Upper lobe of left lung (tissue), 6 donors: ENCODE measurements around the gene NSUN2. TPM values are rescaled to one million over a fixed set of nuclear protein-coding genes. Genes with fewer than 3 reads are reported as not detected.

ENCODE experiments used
- ATAC-seq, 2 donors: fragments of 200-7000 bp; cut with Tn5 transposase; one replicate each; pipeline ENCODE4 v1.9.1; 2022; ENCODE audit warnings: mild to moderate bottlenecking in 2 of 2, moderate library complexity in 2 of 2; ENCODE audit not compliant: low FRiP score in 2 of 2
- DNase-seq, 2 donors: peaks; one replicate each; pipeline ENCODE4 v3.0.0-alpha.2; 2019 to 2020
- H3K27ac ChIP-seq, 4 donors: fragments of 200-600 bp; sonication (generic); one replicate each; pipeline ENCODE4 v1.5.1; 2016 to 2019
- H3K27me3 ChIP-seq, 4 donors: fragments of 200-600 bp; sonication (generic); one replicate each; pipeline ENCODE4 v1.5.1; 2017 to 2019
- H3K36me3 ChIP-seq, 4 donors: fragments of 200-600 bp; sonication (generic); one replicate each; pipeline ENCODE4 v1.5.1; 2016 to 2019
- H3K4me1 ChIP-seq, 4 donors: fragments of 200-600 bp; sonication (generic); one replicate each; pipeline ENCODE4 v1.5.1; 2018 to 2019
- H3K4me3 ChIP-seq, 4 donors: fragments of 200-600 bp; sonication (generic); one replicate each; pipeline ENCODE4 v1.5.1; 2017 to 2019; ENCODE audit warnings: mild to moderate bottlenecking in 2 of 4, moderate library complexity in 1 of 4
- H3K9me3 ChIP-seq, 4 donors: fragments of 200-600 bp; sonication (generic); one replicate each; pipeline ENCODE4 v1.5.1; 2018 to 2019
- EP300 ChIP-seq, 4 donors: sonication (generic); formaldehyde crosslinking; IDR thresholded peaks; one replicate each; pipeline ENCODE4 v1.5.1; 2017; ENCODE audit warnings: antibody characterized with exemption in 4 of 4, control low read depth in 2 of 4
- POLR2A ChIP-seq, 4 donors: fragments of 450-650 bp; IDR thresholded peaks; one replicate each; pipeline ENCODE4 v1.5.1; 2016 to 2017; ENCODE audit warnings: antibody characterized with exemption in 4 of 4, mild to moderate bottlenecking in 2 of 4
- POLR2AphosphoS5 ChIP-seq, 2 donors: sonication (generic); formaldehyde crosslinking; IDR thresholded peaks; one replicate each; pipeline ENCODE4 v1.5.1; 2017; ENCODE audit warnings: antibody characterized with exemption in 2 of 2
- WGBS, 2 donors: methylation state at CpG; one replicate each; pipeline ENCODE4 v1.1.5; 2017 to 2018; 5-methylcytosine and 5-hydroxymethylcytosine counted together
- total RNA-seq, 6 donors: library from RNA; depleted of rRNA in 4 of 6; stranded (reverse); fragments of >200 nt in 4 of 6; gene quantifications; one replicate each; pipeline versions ENCODE4 v1.1.0 to v1.2.1, GENCODE V29; 2016 to 2021
- TF ChIP-seq, protein P1 (sequence below), 6 experiments: fragments of 450-650 bp in 4 of 6; fragments of 200-600 bp in 2 of 6; sonication (generic) in 2 of 6; IDR thresholded peaks; one replicate each; pipeline ENCODE4 v1.5.1; 2016 to 2019; ENCODE audit warnings: antibody characterized with exemption in 6 of 6
- donor health status: DM: no; HTN: no; CAD: no; lungs with moderate emphysema.
- donor health status: DM: no; HTN: yes; CAD: no; lungs with severe emphysema.

The NSUN2 gene
- total RNA-seq, 6 donors from 2014 or later: 41.9 to 92.2 (median 52.2) TPM

DNA sequence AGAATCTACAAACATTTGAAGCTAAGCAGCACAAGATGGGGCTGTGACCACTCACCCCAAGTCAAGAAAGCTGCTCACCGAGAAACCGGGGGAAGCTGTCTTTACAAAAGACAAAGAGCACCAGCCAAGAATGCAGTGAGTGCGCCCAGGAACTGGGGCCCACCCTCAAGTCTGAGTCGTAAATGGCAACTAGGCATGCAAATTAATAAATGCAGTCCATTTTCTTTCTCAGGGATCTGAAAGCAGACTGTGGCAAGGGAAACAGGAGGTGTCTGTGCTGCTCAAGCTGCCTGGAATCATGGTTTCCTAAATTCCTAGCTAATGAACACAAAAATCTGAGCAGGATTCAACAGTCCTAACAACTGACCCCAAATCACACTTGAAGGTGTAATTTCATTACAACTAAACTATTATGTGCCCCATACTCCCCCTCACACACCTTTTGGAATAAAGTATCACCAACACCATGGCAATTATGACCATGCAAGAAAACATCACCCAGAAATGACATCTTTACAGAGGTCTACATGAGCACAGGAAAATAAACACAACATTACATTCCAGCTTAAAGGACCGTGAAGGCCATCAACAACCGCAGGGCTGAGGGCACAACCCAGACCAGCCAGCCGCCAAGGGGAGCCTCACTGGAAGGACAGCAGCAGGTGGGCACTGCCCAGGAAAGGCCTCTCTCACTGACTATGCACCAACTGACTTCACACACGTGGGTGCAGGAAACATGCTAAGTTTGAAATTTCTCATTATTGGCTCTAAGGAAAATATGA, 17.6 kb downstream of the NSUN2 start:
- ATAC-seq (no peak), DNase-seq (no peak)
- Histone ChIP-seq H3K27ac (no peak overlapping the region), H3K4me3 (no peak overlapping the region), H3K36me3 (peaks cover 43 to 100% (median 83%) of the 10 kb centered on the region in 4 donors), H3K27me3 (no peaks in the 10 kb centered on the region), H3K4me1 (no peaks in the 10 kb centered on the region), H3K9me3 (no peaks in the 10 kb centered on the region)
- no peak for TF ChIP-seq POLR2A (IDR thresholded peaks at IDR 0.05)
- TF ChIP-seq, protein P1, sequence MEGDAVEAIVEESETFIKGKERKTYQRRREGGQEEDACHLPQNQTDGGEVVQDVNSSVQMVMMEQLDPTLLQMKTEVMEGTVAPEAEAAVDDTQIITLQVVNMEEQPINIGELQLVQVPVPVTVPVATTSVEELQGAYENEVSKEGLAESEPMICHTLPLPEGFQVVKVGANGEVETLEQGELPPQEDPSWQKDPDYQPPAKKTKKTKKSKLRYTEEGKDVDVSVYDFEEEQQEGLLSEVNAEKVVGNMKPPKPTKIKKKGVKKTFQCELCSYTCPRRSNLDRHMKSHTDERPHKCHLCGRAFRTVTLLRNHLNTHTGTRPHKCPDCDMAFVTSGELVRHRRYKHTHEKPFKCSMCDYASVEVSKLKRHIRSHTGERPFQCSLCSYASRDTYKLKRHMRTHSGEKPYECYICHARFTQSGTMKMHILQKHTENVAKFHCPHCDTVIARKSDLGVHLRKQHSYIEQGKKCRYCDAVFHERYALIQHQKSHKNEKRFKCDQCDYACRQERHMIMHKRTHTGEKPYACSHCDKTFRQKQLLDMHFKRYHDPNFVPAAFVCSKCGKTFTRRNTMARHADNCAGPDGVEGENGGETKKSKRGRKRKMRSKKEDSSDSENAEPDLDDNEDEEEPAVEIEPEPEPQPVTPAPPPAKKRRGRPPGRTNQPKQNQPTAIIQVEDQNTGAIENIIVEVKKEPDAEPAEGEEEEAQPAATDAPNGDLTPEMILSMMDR (IDR thresholded peaks at IDR 0.05): no peak
- TF ChIP-seq EP300 (IDR thresholded peaks at IDR 0.05): no peak
- TF ChIP-seq POLR2AphosphoS5 (IDR thresholded peaks at IDR 0.05): no peak
- WGBS, 2 donors: 85 to 93% methylated on average over 7 to 8 of the region's 8 CpGs

GRCh38 chr5:6611334-6612256, 21.2 kb downstream of the NSUN2 start:
- Histone ChIP-seq H3K27ac (no peak overlapping the region), H3K27me3 (no peaks in the 10 kb centered on the region), H3K36me3 (peaks cover 49 to 100% (median 86%) of the 10 kb centered on the region in 4 donors), H3K4me3 (no peak overlapping the region), H3K4me1 (no peaks in the 10 kb centered on the region), H3K9me3 (no peaks in the 10 kb centered on the region)
- ATAC-seq (no peak), DNase-seq (no peak)
- 86 to 90% methylated on average over 20 of the region's 20 CpGs for WGBS, 2 donors
- TF ChIP-seq, protein P1 (IDR thresholded peaks at IDR 0.05): no peak
- no peak for TF ChIP-seq POLR2A (IDR thresholded peaks at IDR 0.05)
- no peak for TF ChIP-seq POLR2AphosphoS5 (IDR thresholded peaks at IDR 0.05)
- no peak for TF ChIP-seq EP300 (IDR thresholded peaks at IDR 0.05)

DNA sequence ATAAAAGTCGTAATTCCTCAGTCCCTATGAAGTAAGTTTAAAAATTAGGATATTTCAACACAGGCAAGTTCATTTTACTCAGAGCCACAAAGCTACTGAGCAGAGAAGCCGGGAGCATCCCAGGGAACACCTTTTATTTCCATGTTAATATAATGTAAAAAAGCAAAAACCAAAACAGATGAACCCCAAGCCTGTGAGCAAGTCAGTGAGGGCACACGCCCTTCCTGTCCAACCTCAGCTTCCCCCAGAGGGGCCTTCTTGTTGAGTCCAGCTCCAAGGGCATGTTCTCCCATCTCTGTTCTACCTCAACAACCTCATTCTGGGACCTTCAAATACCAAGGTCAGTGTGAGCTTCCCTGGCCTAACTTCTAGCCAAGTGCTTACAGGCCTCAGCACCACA, 24.8 kb downstream of the NSUN2 start:
- Histone ChIP-seq H3K27me3 (no peaks in the 10 kb centered on the region), H3K36me3 (peaks cover 43 to 100% (median 90%) of the 10 kb centered on the region in 4 donors), H3K4me1 (no peaks in the 10 kb centered on the region), H3K27ac (no peak overlapping the region), H3K4me3 (no peak overlapping the region), H3K9me3 (no peaks in the 10 kb centered on the region)
- 95% methylated on average over 3 of the region's 3 CpGs for WGBS, 2 donors
- ATAC-seq (no peak), DNase-seq (no peak)
- TF ChIP-seq POLR2AphosphoS5 (IDR thresholded peaks at IDR 0.05): no peak
- TF ChIP-seq EP300 (IDR thresholded peaks at IDR 0.05): no peak
- TF ChIP-seq, protein P1 (IDR thresholded peaks at IDR 0.05): no peak
- no peak for TF ChIP-seq POLR2A (IDR thresholded peaks at IDR 0.05)

DNA sequence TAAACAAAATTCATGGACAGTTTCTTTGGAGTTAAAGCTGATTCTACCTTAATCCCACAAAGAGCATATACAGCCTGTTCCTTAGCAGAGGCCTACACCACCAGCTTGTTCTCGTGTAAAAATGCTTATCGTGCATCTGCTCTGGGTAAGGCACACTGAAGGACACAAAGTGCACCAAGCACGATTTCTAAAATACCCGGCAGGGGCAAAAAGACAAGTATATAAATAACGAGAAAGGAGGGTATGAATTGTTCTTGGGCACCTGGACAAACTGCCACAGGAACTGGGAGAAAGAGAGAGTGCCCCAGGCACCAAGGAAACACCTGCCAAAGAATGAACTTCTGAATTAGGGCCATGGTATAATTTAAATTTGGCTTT, 25.3 kb downstream of the NSUN2 start:
- Histone ChIP-seq H3K36me3 (peaks cover 40 to 100% (median 91%) of the 10 kb centered on the region in 4 donors), H3K4me3 (no peak overlapping the region), H3K9me3 (no peaks in the 10 kb centered on the region), H3K4me1 (no peaks in the 10 kb centered on the region), H3K27me3 (no peaks in the 10 kb centered on the region), H3K27ac (no peak overlapping the region)
- 92 to 93% methylated on average over 5 of the region's 5 CpGs for WGBS, 2 donors
- DNase-seq (no peak), ATAC-seq (no peak)
- TF ChIP-seq, protein P1 (IDR thresholded peaks at IDR 0.05): no peak
- TF ChIP-seq EP300 (IDR thresholded peaks at IDR 0.05): no peak
- no peak for TF ChIP-seq POLR2A (IDR thresholded peaks at IDR 0.05)
- TF ChIP-seq POLR2AphosphoS5 (IDR thresholded peaks at IDR 0.05): no peak
